Measurements from ENCODE around the gene SLC30A5. TPM values are rescaled to one million over a fixed set of nuclear protein-coding genes. Genes with fewer than 3 reads are reported as not detected.

SLC30A5 gene
- total and polyA plus RNA-seq, 2 experiments from 2014 or later = 63.2 to 66.8 TPM

DNA sequence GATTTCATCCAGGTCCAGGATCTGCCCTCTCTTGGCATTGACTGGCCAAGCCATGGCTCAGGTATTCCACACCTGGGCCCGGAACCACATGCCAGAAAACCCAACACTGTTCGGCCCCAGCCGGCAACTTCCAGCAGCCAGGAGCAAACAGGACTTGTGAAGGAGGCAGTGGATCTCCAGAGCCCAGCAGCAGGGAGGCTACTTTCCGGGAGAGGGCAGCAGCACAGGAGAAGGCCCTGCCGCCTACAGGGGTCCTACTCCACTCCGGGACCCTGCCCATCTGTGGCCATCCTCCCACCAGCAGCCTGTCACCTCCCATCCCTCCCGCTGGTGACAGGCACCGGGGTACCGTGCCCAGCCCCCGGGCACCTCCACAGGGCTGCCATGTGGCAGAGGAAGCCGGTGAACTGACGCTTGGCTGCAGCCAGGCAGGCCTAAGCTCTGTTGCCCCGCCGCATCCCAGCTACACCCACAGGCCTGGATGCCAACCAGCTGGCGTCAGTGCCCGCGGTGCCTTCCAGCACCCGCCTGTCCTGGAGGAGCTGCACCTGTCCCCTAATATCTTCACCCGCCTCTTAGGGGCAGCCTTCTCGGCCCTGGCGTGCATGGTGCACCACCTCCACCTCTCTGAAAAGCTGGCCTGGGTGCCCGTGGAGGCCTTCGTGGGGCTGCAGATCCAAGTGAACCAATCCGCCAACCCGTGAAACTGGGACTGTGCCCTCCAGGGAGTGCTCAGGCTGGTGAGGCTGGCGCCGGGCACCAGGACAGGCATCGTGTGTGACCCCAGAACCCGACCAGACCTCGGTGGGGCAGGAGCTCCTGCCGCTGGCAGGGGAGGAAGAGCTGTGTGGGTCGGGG, 18.9 kb upstream of the SLC30A5 start:
- H3K9me2 ChIP-seq (ENCODE audit: insufficient read depth) = no peaks in the 10 kb centered on the region
- H3K27ac ChIP-seq = no peak overlapping the region
- no peak overlapping the region for H2AFZ ChIP-seq
- TF ChIP-seq EZH2 (IDR thresholded peaks at IDR 0.05; ENCODE audit: insufficient read depth, poor library complexity, severe bottlenecking) (no peak), EZH2phosphoT487 (IDR thresholded peaks at IDR 0.05; ENCODE audit: insufficient read depth, low read depth) (no peak)
- no peaks in the 10 kb centered on the region for H3K36me3 ChIP-seq (ENCODE audit: low read depth)
- DNase-seq = no peak
- H4K20me1 ChIP-seq (ENCODE audit: insufficient read depth) = no peaks in the 10 kb centered on the region
- no peaks in the 10 kb centered on the region for H3K9me3 ChIP-seq (ENCODE audit: low read depth)
- in situ Hi-C loops (cut with MboI) = no loop called here
- no peak overlapping the region for H3K9ac ChIP-seq
- no peak overlapping the region for H3K4me2 ChIP-seq (ENCODE audit: unreplicated experiment)
- H3K27me3 ChIP-seq (replicated peaks; ENCODE audit: insufficient read depth) = no peaks in the 10 kb centered on the region
- no peaks in the 10 kb centered on the region for H3K4me1 ChIP-seq (ENCODE audit: insufficient read depth)
- H3K4me3 ChIP-seq = no peak overlapping the region
- no peaks in the 10 kb centered on the region for H3K79me2 ChIP-seq (ENCODE audit: insufficient read depth)
- no peaks in the 10 kb centered on the region for H3F3A ChIP-seq (ENCODE audit: insufficient read depth)
- 79 to 84% methylated on average over 30 of the region's 32 CpGs for WGBS, 2 experiments (ENCODE audit: low coverage in 1 of 2, low lambda C conversion rate in 2 of 2, missing lambda C conversion rate in 2 of 2)

DNA sequence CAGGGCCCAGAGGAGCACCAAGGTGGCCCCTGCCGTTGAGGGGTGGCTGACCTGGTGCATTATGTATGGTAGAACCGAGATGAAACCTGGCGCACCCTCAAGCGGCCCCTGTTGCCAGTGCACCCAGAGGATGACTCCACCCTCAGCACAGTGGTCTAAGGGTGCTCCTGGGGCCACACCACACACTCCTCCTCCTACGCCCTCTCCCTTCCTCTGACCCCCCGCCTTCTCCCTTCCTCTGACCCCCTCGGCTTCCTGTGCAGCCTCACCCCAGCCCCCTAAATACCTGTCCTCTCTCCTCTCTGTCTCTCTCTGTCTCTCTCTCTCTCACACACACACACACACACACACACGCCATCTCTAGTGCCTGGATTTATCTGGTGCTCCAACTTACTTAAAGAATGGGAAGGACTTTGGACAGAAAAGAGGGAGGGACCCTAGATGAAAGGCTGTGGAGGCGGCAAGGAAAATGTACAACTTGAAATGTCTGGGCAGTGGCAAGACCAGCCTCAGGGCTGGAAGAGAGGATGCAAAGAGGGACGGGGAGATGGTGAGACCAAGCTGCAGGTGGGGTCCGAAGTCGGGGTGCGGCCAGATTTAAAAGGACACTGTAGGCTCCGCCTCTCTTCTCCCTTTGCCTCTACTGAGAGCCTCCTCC, 18.2 kb upstream of the SLC30A5 start:
- no peaks in the 10 kb centered on the region for H3K4me1 ChIP-seq (ENCODE audit: insufficient read depth)
- no peaks in the 10 kb centered on the region for H3K79me2 ChIP-seq (ENCODE audit: insufficient read depth)
- no peaks in the 10 kb centered on the region for H4K20me1 ChIP-seq (ENCODE audit: insufficient read depth)
- H3K9me3 ChIP-seq (ENCODE audit: low read depth) = no peaks in the 10 kb centered on the region
- WGBS, 2 experiments (ENCODE audit: low coverage in 1 of 2, low lambda C conversion rate in 2 of 2, missing lambda C conversion rate in 2 of 2) = 62 to 72% methylated on average over 10 to 14 of the region's 14 CpGs
- H3K4me3 ChIP-seq = no peak overlapping the region
- H3K36me3 ChIP-seq (ENCODE audit: low read depth) = no peaks in the 10 kb centered on the region
- no peak overlapping the region for H3K4me2 ChIP-seq (ENCODE audit: unreplicated experiment)
- in situ Hi-C loops (cut with MboI) = no loop called here
- H2AFZ ChIP-seq = no peak overlapping the region
- DNase-seq = no peak
- no peak overlapping the region for H3K9ac ChIP-seq
- H3F3A ChIP-seq (ENCODE audit: insufficient read depth) = no peaks in the 10 kb centered on the region
- no peaks in the 10 kb centered on the region for H3K27me3 ChIP-seq (replicated peaks; ENCODE audit: insufficient read depth)
- no peak overlapping the region for H3K27ac ChIP-seq
- H3K9me2 ChIP-seq (ENCODE audit: insufficient read depth) = no peaks in the 10 kb centered on the region
- no peak for TF ChIP-seq EZH2 (IDR thresholded peaks at IDR 0.05; ENCODE audit: insufficient read depth, poor library complexity, severe bottlenecking)
- TF ChIP-seq EZH2phosphoT487 (IDR thresholded peaks at IDR 0.05; ENCODE audit: insufficient read depth, low read depth) = no peak

DNA sequence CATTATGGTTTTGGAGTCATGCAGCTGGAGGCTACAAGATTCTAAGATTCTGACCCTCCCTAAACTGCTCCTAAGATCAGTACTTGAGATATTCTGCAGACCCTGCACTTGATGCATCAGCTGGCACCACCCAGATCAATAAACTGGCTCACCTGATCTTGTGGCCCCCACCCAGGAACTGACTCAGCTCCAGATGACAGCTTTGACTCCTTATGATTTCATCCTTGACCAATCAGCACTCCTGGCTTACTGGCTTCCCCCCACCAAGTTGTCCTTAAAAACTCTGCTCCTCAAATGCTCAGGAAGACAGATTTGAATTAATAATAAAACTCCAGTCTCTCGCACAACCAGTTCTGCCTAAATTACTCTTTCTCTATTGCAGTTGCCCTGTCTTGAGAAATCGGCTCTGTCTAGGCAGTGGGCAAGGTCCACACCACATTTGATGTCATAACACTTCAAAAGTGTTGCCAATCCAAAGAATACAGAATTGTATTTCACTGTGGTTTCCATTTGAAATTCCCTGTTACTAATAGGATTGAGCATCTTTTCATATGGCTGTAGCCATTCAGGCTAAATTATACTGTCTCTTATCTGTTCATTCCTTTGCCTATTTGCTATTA, 14.8 kb upstream of the SLC30A5 start:
- WGBS, 2 experiments (ENCODE audit: low coverage in 1 of 2, low lambda C conversion rate in 2 of 2, missing lambda C conversion rate in 2 of 2) = 86 to 89% methylated on average over 2 of the region's 2 CpGs
- H3K4me1 ChIP-seq (ENCODE audit: insufficient read depth) = no peaks in the 10 kb centered on the region
- in situ Hi-C loops (cut with MboI) = no loop called here
- no peaks in the 10 kb centered on the region for H4K20me1 ChIP-seq (ENCODE audit: insufficient read depth)
- H3K4me2 ChIP-seq (ENCODE audit: unreplicated experiment) = no peak overlapping the region
- H3F3A ChIP-seq (ENCODE audit: insufficient read depth) = no peaks in the 10 kb centered on the region
- no peaks in the 10 kb centered on the region for H3K9me2 ChIP-seq (ENCODE audit: insufficient read depth)
- DNase-seq = no peak
- no peaks in the 10 kb centered on the region for H3K9me3 ChIP-seq (ENCODE audit: low read depth)
- H3K9ac ChIP-seq = no peak overlapping the region
- H3K4me3 ChIP-seq = no peak overlapping the region
- no peak overlapping the region for H3K27ac ChIP-seq
- H3K79me2 ChIP-seq (ENCODE audit: insufficient read depth) = no peaks in the 10 kb centered on the region
- no peak for TF ChIP-seq EZH2phosphoT487 (IDR thresholded peaks at IDR 0.05; ENCODE audit: insufficient read depth, low read depth)
- TF ChIP-seq EZH2 (IDR thresholded peaks at IDR 0.05; ENCODE audit: insufficient read depth, poor library complexity, severe bottlenecking) = no peak
- H3K27me3 ChIP-seq (replicated peaks; ENCODE audit: insufficient read depth) = no peaks in the 10 kb centered on the region
- no peak overlapping the region for H2AFZ ChIP-seq
- no peaks in the 10 kb centered on the region for H3K36me3 ChIP-seq (ENCODE audit: low read depth)

DNA sequence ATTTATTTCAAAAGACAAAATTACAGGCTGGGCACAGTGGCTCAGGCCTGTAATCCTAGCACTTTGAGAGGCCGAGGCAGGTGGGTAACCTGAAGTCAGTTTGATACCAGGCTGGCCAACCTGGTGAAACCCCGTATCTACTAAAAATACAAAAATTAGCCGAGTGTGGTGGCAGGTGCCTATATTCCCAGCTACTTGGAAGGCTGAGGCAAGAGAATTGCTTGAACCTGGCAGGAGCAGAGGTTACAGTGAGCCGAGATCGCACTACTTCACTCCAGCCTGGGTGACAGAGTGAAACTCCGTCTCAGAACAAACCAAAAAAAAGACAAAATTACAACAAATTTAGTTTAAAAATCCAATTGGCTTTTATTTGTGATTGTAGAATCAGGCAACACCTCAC, 14.3 kb upstream of the SLC30A5 start:
- in situ Hi-C loops (cut with MboI) = no loop called here
- Histone ChIP-seq H3K4me3 (no peak overlapping the region), H3K27me3 (replicated peaks; ENCODE audit: insufficient read depth) (no peaks in the 10 kb centered on the region), H3K4me2 (ENCODE audit: unreplicated experiment) (no peak overlapping the region), H3K9ac (no peak overlapping the region), H4K20me1 (ENCODE audit: insufficient read depth) (no peaks in the 10 kb centered on the region), H3K27ac (no peak overlapping the region), H3K4me1 (ENCODE audit: insufficient read depth) (no peaks in the 10 kb centered on the region), H3K79me2 (ENCODE audit: insufficient read depth) (no peaks in the 10 kb centered on the region), H3K36me3 (ENCODE audit: low read depth) (no peaks in the 10 kb centered on the region), H2AFZ (no peak overlapping the region), H3F3A (ENCODE audit: insufficient read depth) (no peaks in the 10 kb centered on the region), H3K9me2 (ENCODE audit: insufficient read depth) (no peaks in the 10 kb centered on the region), H3K9me3 (ENCODE audit: low read depth) (no peaks in the 10 kb centered on the region)
- TF ChIP-seq EZH2phosphoT487 (IDR thresholded peaks at IDR 0.05; ENCODE audit: insufficient read depth, low read depth) (no peak), EZH2 (IDR thresholded peaks at IDR 0.05; ENCODE audit: insufficient read depth, poor library complexity, severe bottlenecking) (no peak)
- no peak for DNase-seq
- whole genome bisulfite sequencing, 2 experiments (ENCODE audit: low coverage in 1 of 2, low lambda C conversion rate in 2 of 2, missing lambda C conversion rate in 2 of 2) = 85 to 89% methylated on average over 6 of the region's 6 CpGs
